HG02938 (cell line): ENCODE results near the gene SUSD6.
"Not testable (repeated sequence)": the region's sequence is repeated elsewhere in the genome, so short reads cannot be mapped to it uniquely, and the experiment has no call there.

Experiments used
- ATAC-seq: cut with Tn5 transposase; IDR thresholded peaks from one replicate; pipeline ENCODE4 v1.9.1; 2021; ENCODE audit warnings: mild to moderate bottlenecking, moderate library complexity; ENCODE audit not compliant: unreplicated experiment

The SUSD6 gene

DNA sequence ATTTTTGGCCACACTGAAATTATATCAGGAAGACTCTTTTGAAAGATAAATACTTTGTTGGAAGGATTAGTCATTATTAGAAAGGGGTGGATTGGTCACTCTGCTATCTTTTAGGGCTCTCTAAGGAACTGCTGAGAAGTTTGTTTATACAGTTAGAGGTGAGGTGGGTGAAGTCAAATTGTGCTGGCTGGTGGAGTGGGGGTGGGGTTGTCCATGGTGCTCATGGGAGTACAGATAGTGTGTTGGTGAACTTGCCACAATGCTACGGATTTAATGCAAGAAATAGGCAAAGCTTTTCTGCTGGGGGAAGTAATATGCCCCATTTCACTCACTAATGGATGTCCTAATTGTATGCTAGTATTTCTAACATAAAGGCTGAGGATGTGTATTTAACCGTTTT lies 35.8 kb downstream of the SUSD6 start:
- ATAC-seq, result no peak

- not testable (repeated sequence) for ATAC-seq
Observed at GRCh38 chr14:69647642-69648041, 36.2 kb downstream of the SUSD6 start.

GRCh38 chr14:69648480-69649451 lies 37.4 kb downstream of the SUSD6 start:
- peak; percentile 69 for ATAC-seq

- ATAC-seq, result no peak
Observed at GRCh38 chr14:69650948-69651369, 39.6 kb downstream of the SUSD6 start.

- ATAC-seq, result no peak
Observed at GRCh38 chr14:69651664-69652063, 40.3 kb downstream of the SUSD6 start.

DNA sequence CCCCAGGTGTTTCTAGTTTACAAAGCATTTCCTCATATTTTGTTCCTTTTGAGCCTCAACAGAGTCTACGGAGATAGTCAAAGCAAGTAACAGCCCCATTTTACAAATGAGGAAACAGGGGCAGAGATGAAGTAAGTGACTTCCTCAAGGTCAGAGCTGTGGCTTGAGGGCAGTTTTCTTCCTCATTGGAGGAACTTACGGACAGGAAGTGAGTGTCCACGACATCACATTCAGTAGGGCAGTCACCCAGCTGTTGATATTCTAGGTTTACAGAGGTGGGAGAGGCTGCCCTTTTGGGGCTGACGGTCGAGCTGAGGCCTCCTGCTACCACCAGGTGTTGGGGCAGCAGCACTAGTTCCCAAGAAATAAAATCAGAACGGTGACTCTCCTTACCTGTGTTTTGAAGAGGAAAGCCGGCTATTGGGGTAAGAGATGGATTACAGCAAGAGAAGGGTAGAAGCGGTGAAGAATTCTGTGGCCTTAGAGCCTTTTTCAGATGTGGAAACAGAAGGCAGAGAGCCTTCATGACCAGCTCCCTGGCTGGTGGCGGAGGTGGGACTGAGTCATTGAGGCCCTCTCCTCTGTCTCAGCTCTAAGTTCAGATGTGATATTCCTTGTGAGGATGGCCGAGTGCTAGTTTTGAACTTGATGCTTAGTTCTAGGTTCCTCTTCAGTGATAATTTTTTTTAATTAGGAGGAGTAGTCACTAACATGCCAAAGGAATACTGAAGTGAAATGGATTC lies 41.7 kb downstream of the SUSD6 start:
- ATAC-seq, result no peak

- ATAC-seq, result no peak
Observed at GRCh38 chr14:69654116-69654515, 42.7 kb downstream of the SUSD6 start.

- no peak for ATAC-seq
Observed at GRCh38 chr14:69657950-69658355, 46.6 kb downstream of the SUSD6 start.

GRCh38 chr14:69658664-69659261 lies 47.4 kb downstream of the SUSD6 start:
- no peak for ATAC-seq

DNA sequence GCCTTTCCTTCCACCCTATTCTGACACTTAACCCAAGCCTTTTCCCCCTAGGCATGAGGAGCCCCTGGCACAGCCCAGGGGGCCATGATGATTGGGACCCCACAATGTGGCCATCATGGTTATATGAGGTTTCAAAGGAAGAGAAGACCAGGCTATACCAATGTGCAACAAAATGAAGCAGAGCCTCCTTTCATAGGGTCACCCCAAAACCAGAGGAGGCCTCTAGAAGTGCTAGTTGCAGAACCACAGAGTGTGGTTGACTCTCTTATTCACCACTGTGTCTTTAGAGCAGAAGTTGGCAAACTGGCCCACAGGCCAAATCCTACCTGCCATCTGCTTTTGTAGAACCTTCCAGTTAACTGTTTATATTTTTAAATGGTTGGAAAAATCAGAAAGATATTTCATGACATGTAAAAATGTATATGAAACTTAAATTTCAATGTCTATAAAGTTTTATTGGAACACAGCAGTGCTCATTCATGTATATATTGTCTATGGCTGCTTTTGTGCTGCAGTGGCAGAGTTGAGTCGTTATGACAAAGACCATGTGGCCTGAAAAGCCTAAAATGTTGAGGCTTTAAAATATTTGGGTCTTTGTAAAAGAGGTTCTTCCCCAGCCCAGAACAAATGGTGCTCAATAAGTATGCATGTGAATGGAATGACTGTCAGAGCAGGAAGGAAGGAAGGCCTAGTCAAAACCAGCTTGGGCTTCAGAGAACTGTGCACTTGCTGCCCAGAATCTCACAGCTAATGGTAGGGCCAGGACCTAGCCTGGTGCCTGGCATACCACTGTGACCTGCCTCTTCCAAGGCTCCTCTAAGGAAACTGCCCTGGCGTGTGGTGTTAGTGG lies 49.2 kb downstream of the SUSD6 start:
- ATAC-seq, result no peak

DNA sequence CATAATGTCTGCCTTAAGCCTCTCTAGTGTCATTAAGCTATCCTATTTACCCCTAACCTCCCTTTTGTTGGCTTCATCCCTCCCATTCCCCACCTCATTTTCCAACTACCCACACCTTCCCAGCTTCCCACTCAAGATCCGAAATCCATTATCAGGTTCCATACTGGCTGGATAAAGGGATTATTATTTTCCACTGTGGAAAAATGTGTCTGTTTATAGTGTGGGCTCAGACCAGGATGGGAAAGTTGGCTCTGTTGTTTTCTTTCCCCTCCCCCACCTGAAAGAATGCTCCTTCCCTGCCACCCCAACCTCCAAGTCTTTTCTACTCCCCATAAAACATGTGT lies 49.8 kb downstream of the SUSD6 start:
- ATAC-seq, result no peak

DNA sequence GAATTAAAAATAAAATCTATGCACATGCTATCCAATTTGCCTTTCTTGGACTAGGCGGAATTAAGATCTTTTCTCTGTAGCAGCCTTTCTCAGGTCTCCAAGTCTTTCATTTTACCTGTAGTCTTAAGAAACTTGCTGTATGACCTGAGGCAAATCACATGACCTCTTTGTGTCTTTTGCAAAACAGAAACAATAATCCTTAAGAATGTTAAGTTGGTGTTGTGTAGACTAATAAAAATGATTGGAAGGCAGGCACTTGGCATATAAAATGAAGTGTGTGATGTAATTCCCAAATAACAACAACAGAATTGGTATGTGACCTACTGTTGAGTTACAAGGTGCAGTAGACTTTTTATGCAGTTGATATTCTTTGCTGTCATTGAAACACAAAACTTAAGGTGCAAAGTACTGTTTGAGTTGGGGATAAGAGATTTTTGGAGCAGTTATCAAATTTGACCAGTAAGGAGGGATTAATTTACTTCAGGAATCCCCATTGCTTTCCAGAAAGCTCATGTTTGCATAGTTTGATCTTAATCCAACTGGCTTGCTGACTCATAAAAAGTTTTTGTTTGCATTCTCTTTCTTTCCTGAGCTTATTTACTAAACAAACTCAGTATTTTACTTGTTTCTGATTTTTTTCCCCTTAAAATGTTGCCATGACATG lies 51.4 kb downstream of the SUSD6 start:
- no peak for ATAC-seq

DNA sequence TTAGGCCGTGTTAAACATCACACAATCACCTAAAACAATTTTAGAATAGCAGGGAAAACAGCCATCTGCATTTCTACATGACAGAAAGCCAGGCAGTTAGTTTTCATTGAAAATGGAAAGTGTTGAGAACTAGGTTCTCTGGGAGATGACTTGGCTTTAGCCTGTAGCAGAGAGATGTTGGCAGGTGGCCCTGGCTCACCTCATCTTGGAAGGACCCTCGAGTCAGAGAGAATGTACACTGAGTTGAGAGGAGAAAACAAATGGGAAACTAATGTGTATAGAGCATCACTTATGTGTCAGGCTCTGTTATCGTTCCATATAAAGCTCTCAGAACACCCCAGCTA lies 51.9 kb downstream of the SUSD6 start:
- ATAC-seq, result no peak

- no peak for ATAC-seq
Observed at GRCh38 chr14:69664265-69664664, 52.9 kb downstream of the SUSD6 start.

DNA sequence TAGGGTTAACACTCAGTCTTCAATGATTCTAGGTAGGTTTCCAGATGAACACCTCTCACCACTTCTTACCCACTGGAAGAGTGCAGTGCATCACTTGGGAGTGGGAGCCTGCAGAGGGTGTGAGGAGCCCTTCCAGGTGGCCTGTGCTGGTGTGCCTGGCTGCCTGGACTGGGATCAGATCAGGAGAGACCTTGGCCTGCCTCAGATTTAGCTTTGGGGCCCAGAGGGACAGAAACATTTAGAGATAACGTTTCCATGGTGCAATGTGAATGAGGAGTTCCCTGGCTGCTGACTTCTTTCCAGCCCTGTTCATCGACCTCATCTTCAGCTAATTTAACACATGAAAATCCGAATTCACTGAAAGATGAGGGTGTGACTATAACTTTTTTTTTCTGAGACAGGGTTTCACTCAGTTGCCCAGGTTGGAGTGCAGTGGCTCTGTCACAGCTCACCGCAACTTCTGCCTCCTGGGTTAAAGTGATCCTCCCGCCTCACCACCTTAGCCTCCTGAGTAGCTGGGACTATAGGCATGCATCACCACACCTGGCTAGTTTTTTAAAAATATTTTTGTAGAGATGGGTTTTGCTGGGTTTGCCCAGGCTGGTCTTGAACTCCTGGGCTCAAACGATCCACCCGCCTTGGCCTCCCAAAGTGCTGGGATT lies 53.6 kb downstream of the SUSD6 start:
- no peak for ATAC-seq

DNA sequence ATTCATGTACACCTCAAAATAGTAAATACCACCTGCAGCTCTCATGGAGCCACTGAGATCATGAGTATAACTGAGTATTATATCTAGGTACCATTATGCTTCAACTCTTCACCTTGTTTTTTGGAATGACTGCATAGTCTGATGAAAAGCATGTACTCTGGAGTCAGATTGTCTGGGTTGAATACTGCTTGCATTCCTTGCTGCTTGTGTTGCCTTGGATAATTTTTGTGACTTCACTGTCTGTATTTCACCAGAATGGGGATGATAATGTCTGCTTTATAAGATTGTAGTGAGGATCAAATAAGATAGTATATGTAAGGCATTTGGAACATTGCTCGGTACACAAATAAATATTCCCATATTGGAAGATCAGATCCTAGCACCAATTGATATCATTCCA lies 54.2 kb downstream of the SUSD6 start:
- ATAC-seq, result no peak

- ATAC-seq, result no peak
Observed at GRCh38 chr14:69666112-69666511, 54.7 kb downstream of the SUSD6 start.

- ATAC-seq, result no peak
Observed at GRCh38 chr14:69666690-69667211, 55.4 kb downstream of the SUSD6 start.

- ATAC-seq, result peak; percentile 27
Observed at GRCh38 chr14:69667938-69668335, 56.5 kb downstream of the SUSD6 start.

DNA sequence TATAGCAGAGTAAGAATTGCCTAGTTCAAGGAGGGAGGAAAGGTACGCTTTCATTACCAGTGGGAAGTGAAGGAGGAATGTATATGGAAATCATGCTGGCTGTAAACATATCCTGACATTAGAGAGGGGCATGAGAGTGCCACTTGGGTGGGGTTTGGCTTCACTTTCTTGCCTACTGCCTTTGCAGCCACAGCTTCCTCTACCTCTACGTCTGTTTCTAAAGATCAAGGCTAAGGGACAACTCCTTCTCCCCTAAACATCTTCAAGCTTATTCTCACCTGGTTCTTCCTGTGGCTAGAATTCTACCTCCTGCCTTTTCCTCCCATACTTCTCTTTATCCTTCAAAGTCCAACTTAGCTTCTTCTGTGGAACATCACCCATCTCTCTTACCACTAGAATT lies 58.0 kb downstream of the SUSD6 start:
- no peak for ATAC-seq
